HUES48 (cell line): Measurements from ENCODE around the gene GPR35.

Experiments used
- H3K27ac ChIP-seq: one replicate; pipeline ENCODE4 v1.7.0; 2013; ENCODE audit warnings: low read depth, low read length, inconsistent platforms
- H3K27me3 ChIP-seq: 2 replicates; pipeline ENCODE4 v1.6.1; 2013; ENCODE audit warnings: mild to moderate bottlenecking, low read length; ENCODE audit not compliant: control insufficient read depth, insufficient read depth
- H3K36me3 ChIP-seq: 2 replicates; pipeline ENCODE4 v1.6.1; 2013; ENCODE audit warnings: low read length; ENCODE audit not compliant: control insufficient read depth, insufficient read depth
- H3K4me1 ChIP-seq: 2 replicates; pipeline ENCODE4 v1.6.1; 2013; ENCODE audit warnings: mild to moderate bottlenecking, low read length; ENCODE audit not compliant: control insufficient read depth, insufficient read depth
- H3K4me3 ChIP-seq: 2 replicates; pipeline ENCODE4 v1.5.1; 2013; ENCODE audit warnings: mild to moderate bottlenecking, low read depth, low read length
- H3K9ac ChIP-seq: 2 replicates; pipeline ENCODE4 v1.6.1; 2013; ENCODE audit warnings: mild to moderate bottlenecking, low read depth, low read length, moderate library complexity
- H3K9me3 ChIP-seq: 2 replicates; pipeline ENCODE4 v1.6.1; 2013; ENCODE audit warnings: low read length; ENCODE audit not compliant: control insufficient read depth, insufficient read depth

The GPR35 gene

GRCh38 chr2:240582781-240583180 lies 42.5 kb upstream of the GPR35 start:
- Histone ChIP-seq H3K9ac (no peak overlapping the region), H3K36me3 (no peaks in the 10 kb centered on the region), H3K27ac (no peak overlapping the region), H3K4me1 (peaks cover 22% of the 10 kb centered on the region), H3K27me3 (no peaks in the 10 kb centered on the region), H3K9me3 (no peaks in the 10 kb centered on the region), H3K4me3 (no peak overlapping the region)

- no peak overlapping the region for H3K27ac ChIP-seq
- no peak overlapping the region for H3K9ac ChIP-seq
These were observed 41.5 kb upstream of the GPR35 start for GRCh38 chr2:240583774-240584173.

GRCh38 chr2:240584486-240585031 lies 40.7 kb upstream of the GPR35 start:
- Histone ChIP-seq H3K4me1 (peaks cover 23% of the 10 kb centered on the region), H3K9me3 (no peaks in the 10 kb centered on the region), H3K27me3 (no peaks in the 10 kb centered on the region), H3K36me3 (peaks cover 3% of the 10 kb centered on the region; the same call in 1 of the 2 replicates), H3K9ac (no peak overlapping the region), H3K27ac (peak overlapping the region; percentile 33), H3K4me3 (peak overlapping the region; percentile 98)

More at GRCh38 chr2:240583774-240584173, 41.5 kb upstream of the GPR35 start:
- Histone ChIP-seq H3K9me3 (no peaks in the 10 kb centered on the region), H3K4me1 (peaks cover 23% of the 10 kb centered on the region), H3K27me3 (no peaks in the 10 kb centered on the region), H3K36me3 (no peaks in the 10 kb centered on the region), H3K4me3 (no peak overlapping the region)

- Histone ChIP-seq H3K36me3 (peaks cover 8% of the 10 kb centered on the region), H3K9me3 (no peaks in the 10 kb centered on the region), H3K4me1 (peaks cover 23% of the 10 kb centered on the region), H3K27ac (peak overlapping the region; percentile 33), H3K4me3 (peak overlapping the region; percentile 98), H3K27me3 (no peaks in the 10 kb centered on the region), H3K9ac (no peak overlapping the region)
These were observed 40.2 kb upstream of the GPR35 start for GRCh38 chr2:240585101-240585500.

- Histone ChIP-seq H3K36me3 (peaks cover 15% of the 10 kb centered on the region), H3K27me3 (no peaks in the 10 kb centered on the region), H3K4me1 (peaks cover 23% of the 10 kb centered on the region), H3K9me3 (no peaks in the 10 kb centered on the region), H3K9ac (peak overlapping the region; percentile 90), H3K4me3 (peak overlapping the region; percentile 98), H3K27ac (peak overlapping the region; percentile 85)
These were observed 39.5 kb upstream of the GPR35 start for GRCh38 chr2:240585681-240586197.

- Histone ChIP-seq H3K36me3 (peaks cover 21% of the 10 kb centered on the region), H3K4me3 (peak within 1 kb of the TSS; percentile 98), H3K9ac (peak within 1 kb of the TSS; percentile 90), H3K4me1 (peaks cover 23% of the 10 kb centered on the region), H3K9me3 (no peaks in the 10 kb centered on the region), H3K27ac (peak within 1 kb of the TSS; percentile 85), H3K27me3 (no peaks in the 10 kb centered on the region)
These were observed 38.9 kb upstream of the GPR35 start, which contains the start of gene CAPN10 for GRCh38 chr2:240586198-240586918. Gene CAPN10 (plus strand): TSS chr2:240586734. CDS start chr2:240586912, 178 bp downstream.

- Histone ChIP-seq H3K36me3 (peaks cover 26% of the 10 kb centered on the region), H3K27ac (peak overlapping the region; percentile 12), H3K9ac (peak overlapping the region; percentile 2; the same call in 1 of the 2 replicates), H3K4me3 (peak overlapping the region; percentile 98), H3K27me3 (no peaks in the 10 kb centered on the region), H3K4me1 (peaks cover 19% of the 10 kb centered on the region), H3K9me3 (no peaks in the 10 kb centered on the region)
These were observed 38.1 kb upstream of the GPR35 start for GRCh38 chr2:240586919-240587800.

GRCh38 chr2:240588006-240588655 lies 37.1 kb upstream of the GPR35 start:
- Histone ChIP-seq H3K36me3 (peaks cover 27% of the 10 kb centered on the region), H3K9me3 (no peaks in the 10 kb centered on the region), H3K27ac (no peak overlapping the region), H3K9ac (no peak overlapping the region), H3K4me1 (peaks cover 18% of the 10 kb centered on the region), H3K4me3 (peak overlapping the region; percentile 98), H3K27me3 (no peaks in the 10 kb centered on the region)

GRCh38 chr2:240588669-240589068 lies 36.6 kb upstream of the GPR35 start:
- Histone ChIP-seq H3K9me3 (no peaks in the 10 kb centered on the region), H3K27ac (no peak overlapping the region), H3K9ac (no peak overlapping the region), H3K4me1 (peaks cover 18% of the 10 kb centered on the region), H3K4me3 (no peak overlapping the region), H3K36me3 (peaks cover 27% of the 10 kb centered on the region), H3K27me3 (no peaks in the 10 kb centered on the region)

- H3K9me3 ChIP-seq: no peaks in the 10 kb centered on the region
- H3K9ac ChIP-seq: no peak overlapping the region
- H3K4me1 ChIP-seq: peaks cover 17% of the 10 kb centered on the region
- peaks cover 27% of the 10 kb centered on the region for H3K36me3 ChIP-seq
- no peaks in the 10 kb centered on the region for H3K27me3 ChIP-seq
- no peak overlapping the region for H3K27ac ChIP-seq
- no peak overlapping the region for H3K4me3 ChIP-seq
These were observed 35.9 kb upstream of the GPR35 start for GRCh38 chr2:240589375-240589774.
